COLO829 (cell line): Measurements from ENCODE around the gene GAL3ST1.
"Not testable (repeated sequence)": the region's sequence is repeated elsewhere in the genome, so short reads cannot be mapped to it uniquely, and the experiment has no call there.

ENCODE experiments used
- DNase-seq: peaks from one replicate; pipeline ENCODE4 v3.0.0; 2012; ENCODE audit warnings: low spot score

GAL3ST1 gene

GRCh38 chr22:30564761-30565119 lies 9.7 kb downstream of the GAL3ST1 start:
- DNase-seq, result no peak

GRCh38 chr22:30564045-30564760 lies 10.3 kb downstream of the GAL3ST1 start:
- no peak for DNase-seq

- DNase-seq, result no peak
Observed at GRCh38 chr22:30562366-30562765, 12.1 kb downstream of the GAL3ST1 start.

- DNase-seq, result no peak
Observed at GRCh38 chr22:30561402-30562189, 12.9 kb downstream of the GAL3ST1 start.

GRCh38 chr22:30560643-30561202 lies 13.7 kb downstream of the GAL3ST1 start:
- not testable (repeated sequence) for DNase-seq

- DNase-seq, result no peak
Observed at GRCh38 chr22:30559889-30560288, 14.6 kb downstream of the GAL3ST1 start.

- DNase-seq, result no peak
Observed at GRCh38 chr22:30557243-30557642, 17.2 kb downstream of the GAL3ST1 start.

GRCh38 chr22:30556388-30556787 lies 18.1 kb downstream of the GAL3ST1 start:
- DNase-seq, result no peak

GRCh38 chr22:30555282-30556210 lies 18.9 kb downstream of the GAL3ST1 start:
- DNase-seq, result no peak

- DNase-seq, result no peak
Observed at GRCh38 chr22:30553971-30554370, 20.5 kb downstream of the GAL3ST1 start.

- DNase-seq, result no peak
Observed at GRCh38 chr22:30552719-30553118, 21.7 kb downstream of the GAL3ST1 start.

GRCh38 chr22:30551813-30552212 lies 22.7 kb downstream of the GAL3ST1 start:
- DNase-seq, result not testable (repeated sequence)

GRCh38 chr22:30547188-30547587 lies 27.3 kb downstream of the GAL3ST1 start:
- peak; percentile 34 for DNase-seq

- no peak for DNase-seq
Observed at GRCh38 chr22:30546616-30547015, 27.8 kb downstream of the GAL3ST1 start, which contains the start of gene SEC14L6. SEC14L6 (minus strand) TSS chr22:30546741; CDS start chr22:30546682, 59 bp downstream.

GRCh38 chr22:30542811-30543188 lies 31.7 kb downstream of the GAL3ST1 start:
- DNase-seq, result no peak

GRCh38 chr22:30541961-30542810 lies 32.3 kb downstream of the GAL3ST1 start:
- DNase-seq, result no peak

GRCh38 chr22:30541511-30541910 lies 33.0 kb downstream of the GAL3ST1 start:
- not testable (repeated sequence) for DNase-seq

- no peak for DNase-seq
Observed at GRCh38 chr22:30539368-30539767, 35.1 kb downstream of the GAL3ST1 start.

GRCh38 chr22:30538280-30538679 lies 36.2 kb downstream of the GAL3ST1 start:
- no peak for DNase-seq

GRCh38 chr22:30537083-30537731 lies 37.3 kb downstream of the GAL3ST1 start:
- no peak for DNase-seq
